Psoas muscle (tissue), 8 donors: Measurements from ENCODE around the gene SLCO2B1. TPM values are rescaled to one million over a fixed set of nuclear protein-coding genes. Genes with fewer than 3 reads are reported as not detected.

Experiments used
- ATAC-seq, 4 donors: fragments of 200-7000 bp; cut with Tn5 transposase; one replicate each; pipeline ENCODE4 v1.9.1; 2020; ENCODE audit warnings: moderate library complexity in 3 of 4, mild to moderate bottlenecking in 2 of 4
- DNase-seq, 2 donors: peaks; one replicate each; pipeline ENCODE4 v3.0.0-alpha.2; 2020
- H3K27ac ChIP-seq: fragments of 200-600 bp; one replicate; pipeline ENCODE4 v1.8.0; 2022
- H3K27me3 ChIP-seq, 3 donors: fragments of 200-600 bp in 1 of 3; one replicate each; pipeline versions ENCODE4 v1.6.1 to v1.8.0; 2013 to 2022; ENCODE audit warnings: low read length in 2 of 3, mild to moderate bottlenecking in 2 of 3, moderate library complexity in 1 of 3; ENCODE audit not compliant: insufficient read depth in 3 of 3
- H3K36me3 ChIP-seq, 2 donors: fragments of 200-600 bp in 1 of 2; one replicate each; pipeline versions ENCODE4 v1.6.1 to v1.8.0; 2013 to 2022; ENCODE audit warnings: low read depth in 1 of 2, mild to moderate bottlenecking in 1 of 2, moderate library complexity in 1 of 2; ENCODE audit not compliant: insufficient read depth in 1 of 2
- H3K4me1 ChIP-seq: fragments of 200-600 bp; one replicate; pipeline ENCODE4 v1.8.0; 2022
- H3K4me3 ChIP-seq: fragments of 200-600 bp; one replicate; pipeline ENCODE4 v1.8.0; 2022; ENCODE audit warnings: mild to moderate bottlenecking
- H3K9me3 ChIP-seq: fragments of 200-600 bp; one replicate; pipeline ENCODE4 v1.8.0; 2022
- WGBS, 3 donors: extraction: QIAGEN DNeasy Blood & Tissue Kit; methylation state at CpG; one replicate each; pipeline versions ENCODE4 v1.1.6 to v1.1.7; 2013; 5-methylcytosine and 5-hydroxymethylcytosine counted together
- intact Hi-C, 2 donors: fragments of 100-400 bp; cut with DNase I; formaldehyde crosslinking; loops; one replicate each; pipeline versions ENCODE4 v1.11.0 to v1.14.2; 2022
- polyA plus RNA-seq, 3 donors: library from polyadenylated mRNA; stranded (reverse); fragments of 200-250 nt; gene quantifications; one replicate each; pipeline ENCODE4 v1.2.3, GENCODE V29; 2013
- total RNA-seq, 4 donors: library from RNA; stranded (reverse); fragmentation: NEBNext Ultra II Directional in 2 of 4; extraction: Animal tissue kit (Norgen Biotek cat#: 25700) in 2 of 4; gene quantifications; one replicate each; pipeline versions ENCODE4 v1.2.1 to v1.2.4, GENCODE V29; 2021 to 2023
- TF ChIP-seq, protein P1 (sequence below): fragments of 200-600 bp; IDR thresholded peaks from one replicate; pipeline ENCODE4 v1.8.0; 2022; ENCODE audit warnings: antibody characterized with exemption
- donor health status: healthy with polysubstance abuse.
- donor health status: DM: no; HTN: no; CAD: no; lungs with moderate emphysema.
- donor health status: Bipolar disorder and iron deficiency.
- donor health status: healthy.
- donor health status: DM: yes; HTN: yes; CAD: no.
- donor health status: DM: no; HTN: no; CAD: no.
- donor health status: DM: no; HTN: no; CAD: no.
- donor health status: DM: yes; HTN: yes; CAD: no.

The SLCO2B1 gene
- total and polyA plus RNA-seq, 7 donors: 1.2 to 17.7 (median 10.7) TPM

DNA sequence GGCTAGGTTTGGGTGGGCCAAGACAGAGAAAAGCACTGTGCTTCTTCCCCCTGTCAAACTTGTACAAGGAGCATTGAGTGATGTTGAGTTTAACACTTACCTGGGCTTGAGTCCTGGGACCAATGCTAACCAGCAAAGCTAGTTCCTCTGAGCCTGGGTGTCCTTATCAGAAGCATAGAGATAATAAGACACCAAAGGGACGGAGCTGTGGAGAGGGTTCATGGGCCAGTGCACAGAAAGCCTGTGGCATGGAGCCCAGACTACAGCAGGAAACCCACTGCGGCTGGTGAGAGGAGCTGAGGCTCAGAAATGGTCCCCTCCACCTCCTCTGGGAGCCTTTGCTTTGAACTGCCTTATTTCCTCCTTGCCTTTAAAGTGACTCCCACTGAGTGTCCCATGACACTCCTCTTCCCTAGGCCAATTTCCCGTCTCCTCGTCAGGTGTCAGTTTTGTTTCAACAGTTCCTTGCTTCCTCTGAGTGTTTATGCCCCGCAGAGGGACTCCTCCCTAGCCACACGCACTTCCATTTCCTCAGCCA is 9.4 kb downstream of the SLCO2B1 start:
- peak in 2 of 4 donors; percentile 29 to 35 for ATAC-seq
- H3K36me3 ChIP-seq: no peaks in the 10 kb centered on the region
- H3K27ac ChIP-seq: peak overlapping the region; percentile 24
- 62 to 72% (median 66%) methylated on average over 6 of the region's 6 CpGs for WGBS, 3 donors
- H3K4me1 ChIP-seq: peaks cover 6% of the 10 kb centered on the region
- intact Hi-C loops: no loop called here
- no peaks in the 10 kb centered on the region for H3K9me3 ChIP-seq
- DNase-seq: no peak
- no peak overlapping the region for H3K4me3 ChIP-seq
- TF ChIP-seq, protein P1, sequence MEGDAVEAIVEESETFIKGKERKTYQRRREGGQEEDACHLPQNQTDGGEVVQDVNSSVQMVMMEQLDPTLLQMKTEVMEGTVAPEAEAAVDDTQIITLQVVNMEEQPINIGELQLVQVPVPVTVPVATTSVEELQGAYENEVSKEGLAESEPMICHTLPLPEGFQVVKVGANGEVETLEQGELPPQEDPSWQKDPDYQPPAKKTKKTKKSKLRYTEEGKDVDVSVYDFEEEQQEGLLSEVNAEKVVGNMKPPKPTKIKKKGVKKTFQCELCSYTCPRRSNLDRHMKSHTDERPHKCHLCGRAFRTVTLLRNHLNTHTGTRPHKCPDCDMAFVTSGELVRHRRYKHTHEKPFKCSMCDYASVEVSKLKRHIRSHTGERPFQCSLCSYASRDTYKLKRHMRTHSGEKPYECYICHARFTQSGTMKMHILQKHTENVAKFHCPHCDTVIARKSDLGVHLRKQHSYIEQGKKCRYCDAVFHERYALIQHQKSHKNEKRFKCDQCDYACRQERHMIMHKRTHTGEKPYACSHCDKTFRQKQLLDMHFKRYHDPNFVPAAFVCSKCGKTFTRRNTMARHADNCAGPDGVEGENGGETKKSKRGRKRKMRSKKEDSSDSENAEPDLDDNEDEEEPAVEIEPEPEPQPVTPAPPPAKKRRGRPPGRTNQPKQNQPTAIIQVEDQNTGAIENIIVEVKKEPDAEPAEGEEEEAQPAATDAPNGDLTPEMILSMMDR: no peak
- H3K27me3 ChIP-seq: no peaks in the 10 kb centered on the region

DNA sequence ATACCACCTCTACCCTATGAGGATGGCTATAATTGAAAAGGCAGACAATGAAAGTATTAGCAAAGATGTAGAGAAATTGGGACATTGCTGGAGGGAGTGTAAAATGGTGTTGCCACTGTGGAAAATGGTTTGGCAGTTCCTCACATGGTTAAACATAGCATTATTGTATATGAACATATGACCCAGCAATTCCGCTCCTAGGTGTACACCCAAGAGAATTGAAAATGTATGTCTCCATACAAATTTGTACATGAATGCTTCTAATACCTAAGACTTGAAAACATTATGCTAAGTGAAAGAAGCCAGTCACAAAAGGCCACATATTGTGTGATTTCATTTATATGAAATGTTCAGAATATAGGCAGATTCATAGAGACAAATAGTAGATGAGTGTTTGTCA is 10.0 kb downstream of the SLCO2B1 start:
- DNase-seq (no peak), ATAC-seq (no peak)
- H3K36me3 ChIP-seq: no peaks in the 10 kb centered on the region
- peaks cover 6% of the 10 kb centered on the region for H3K4me1 ChIP-seq
- intact Hi-C loops: no loop called here
- H3K27ac ChIP-seq: peak overlapping the region; percentile 30
- TF ChIP-seq, protein P1: no peak
- no peaks in the 10 kb centered on the region for H3K9me3 ChIP-seq
- H3K4me3 ChIP-seq: no peak overlapping the region
- H3K27me3 ChIP-seq: no peaks in the 10 kb centered on the region
- 84 to 100% (median 95%) methylated on average over 1 of the region's 1 CpG for whole genome bisulfite sequencing, 3 donors

DNA sequence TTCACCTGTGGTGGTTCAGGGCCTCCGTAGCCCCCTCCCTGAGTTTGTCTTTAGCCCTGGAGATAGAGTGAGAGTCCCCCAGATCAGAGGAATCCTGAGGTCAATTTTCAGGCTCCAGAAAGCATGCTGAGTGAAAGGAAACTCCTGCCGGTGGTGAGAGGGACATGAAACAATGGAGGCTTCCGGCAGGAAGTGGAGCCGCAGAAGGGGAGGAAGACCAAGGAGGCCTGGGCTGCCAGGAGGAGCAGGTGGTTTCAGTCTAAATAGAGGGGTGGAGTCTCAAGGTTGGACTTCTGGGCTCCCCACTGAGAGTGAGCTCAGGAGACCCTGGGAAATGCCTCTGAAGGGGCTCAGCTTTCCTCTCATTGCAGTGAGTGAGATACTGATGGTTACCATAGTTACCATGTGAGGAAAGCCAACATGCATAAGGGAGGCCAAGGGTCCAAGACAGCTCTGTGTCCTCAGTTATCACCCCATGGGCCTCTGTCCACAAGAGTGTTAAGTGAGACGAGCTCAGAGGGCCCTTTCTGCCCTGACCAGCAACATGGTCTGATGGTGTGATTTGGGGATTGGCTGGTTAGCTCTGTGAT is 10.7 kb downstream of the SLCO2B1 start:
- Histone ChIP-seq H3K4me3 (no peak overlapping the region), H3K9me3 (no peaks in the 10 kb centered on the region), H3K27ac (peak overlapping the region; percentile 30), H3K36me3 (no peaks in the 10 kb centered on the region), H3K27me3 (no peaks in the 10 kb centered on the region), H3K4me1 (peaks cover 6% of the 10 kb centered on the region)
- intact Hi-C loops: no loop called here
- TF ChIP-seq, protein P1: no peak
- ATAC-seq (peak in 1 of 4 donors; percentile 6), DNase-seq (no peak)
- 50 to 62% (median 57%) methylated on average over 5 of the region's 5 CpGs for WGBS, 3 donors

DNA sequence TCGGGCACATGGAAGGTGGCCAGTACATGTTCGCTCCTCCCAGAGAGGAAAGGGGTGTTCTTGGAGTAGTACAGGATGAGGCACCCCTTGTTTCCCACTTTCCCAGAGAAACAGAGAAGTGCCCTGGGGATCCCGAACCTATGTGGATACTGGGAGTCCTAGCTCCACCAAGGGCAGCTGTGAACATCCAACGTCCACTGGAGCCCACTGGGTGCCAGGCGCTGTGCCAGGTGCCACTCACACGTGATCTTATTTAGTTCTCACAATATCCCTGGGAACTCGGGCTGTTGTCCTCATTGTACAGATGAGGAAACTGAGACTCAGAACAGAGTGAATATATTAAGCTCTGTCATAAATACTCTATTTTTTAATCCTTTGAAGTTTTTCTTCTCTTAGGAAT is 12.0 kb downstream of the SLCO2B1 start:
- ATAC-seq: no peak
- Histone ChIP-seq H3K4me1 (peaks cover 6% of the 10 kb centered on the region), H3K9me3 (no peaks in the 10 kb centered on the region), H3K4me3 (no peak overlapping the region), H3K27me3 (no peaks in the 10 kb centered on the region), H3K27ac (no peak overlapping the region), H3K36me3 (no peaks in the 10 kb centered on the region)
- intact Hi-C loops: no loop called here
- no peak for DNase-seq
- TF ChIP-seq, protein P1: no peak
- 75 to 79% (median 79%) methylated on average over 7 of the region's 7 CpGs for WGBS, 3 donors
